HK-2 (cell line): Measurements from ENCODE around the gene ZNF814.
"Not testable (repeated sequence)": the region's sequence is repeated elsewhere in the genome, so short reads cannot be mapped to it uniquely, and the experiment has no call there.

ENCODE experiments used
- DNase-seq: peaks from one replicate; pipeline ENCODE4 v3.0.0-alpha.2; 2018; ENCODE audit not compliant: unreplicated experiment

Gene ZNF814

DNA sequence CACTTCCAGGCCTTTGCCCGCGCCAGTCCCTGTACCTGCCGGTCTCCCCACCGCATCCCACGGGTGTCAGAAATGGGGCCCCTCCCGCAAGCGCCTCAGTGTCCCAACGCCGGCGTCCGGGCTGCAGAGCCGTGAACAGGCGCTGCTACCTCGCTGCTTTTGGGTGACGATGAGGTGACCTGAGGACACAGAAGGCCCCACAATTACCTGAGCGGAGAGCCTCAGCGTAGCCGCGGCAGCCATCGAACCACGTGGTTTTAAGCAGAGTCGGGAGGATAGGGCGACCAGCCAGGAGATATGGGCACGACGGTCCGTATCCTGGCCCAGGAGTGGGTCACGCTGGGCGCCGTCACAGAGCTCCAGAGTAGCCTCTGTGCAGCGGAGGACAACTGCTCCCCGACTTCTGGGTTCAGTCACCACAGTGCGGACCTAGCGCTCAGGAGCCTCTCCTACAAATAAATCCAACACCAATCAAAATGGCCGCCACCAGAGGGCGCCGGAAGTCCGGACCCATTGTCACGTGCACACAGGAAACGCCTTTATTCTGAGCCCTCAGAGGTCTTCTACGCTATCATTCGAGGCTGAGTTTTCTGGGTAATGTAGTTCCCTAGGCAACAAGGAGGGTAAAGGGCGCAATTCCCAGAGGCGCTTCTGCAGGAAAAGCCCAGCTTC, at the start of gene ZNF814:
Gene ZNF814 (minus strand): TSS at position 478 of the 672 bp plus-strand sequence. CDS start 235 bp downstream, at position 243.
- DNase-seq, result peak; percentile 93

DNA sequence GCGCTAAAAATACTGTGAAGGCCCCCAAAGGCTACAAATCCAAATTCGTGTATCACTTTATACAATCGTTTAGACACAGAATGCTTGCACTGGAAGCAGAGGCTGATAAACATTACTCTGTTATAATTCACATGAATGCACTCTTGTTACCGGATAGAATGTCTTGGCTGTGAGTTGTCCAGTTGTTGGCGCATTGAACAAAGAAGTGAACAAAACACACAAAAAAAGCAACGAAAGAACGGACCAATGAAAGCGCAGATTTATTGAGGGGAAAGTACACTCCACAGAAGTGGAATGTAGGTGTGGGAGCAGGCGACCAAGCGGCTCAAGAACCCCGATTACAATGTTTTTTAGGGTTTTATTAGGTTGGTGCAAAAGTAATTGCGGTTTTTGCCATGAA, 46.9 kb upstream of the ZNF814 start:
- DNase-seq, result no peak

- peak; percentile 32 for DNase-seq
These were observed 46.2 kb upstream of the ZNF814 start, which contains the start of gene ZNF418 for GRCh38 chr19:57934820-57935665. ZNF418 (minus strand) TSS chr19:57935402; CDS start chr19:57933822, 1,580 bp downstream.

GRCh38 chr19:57927587-57927986, 38.8 kb upstream of the ZNF814 start:
- no peak for DNase-seq

DNA sequence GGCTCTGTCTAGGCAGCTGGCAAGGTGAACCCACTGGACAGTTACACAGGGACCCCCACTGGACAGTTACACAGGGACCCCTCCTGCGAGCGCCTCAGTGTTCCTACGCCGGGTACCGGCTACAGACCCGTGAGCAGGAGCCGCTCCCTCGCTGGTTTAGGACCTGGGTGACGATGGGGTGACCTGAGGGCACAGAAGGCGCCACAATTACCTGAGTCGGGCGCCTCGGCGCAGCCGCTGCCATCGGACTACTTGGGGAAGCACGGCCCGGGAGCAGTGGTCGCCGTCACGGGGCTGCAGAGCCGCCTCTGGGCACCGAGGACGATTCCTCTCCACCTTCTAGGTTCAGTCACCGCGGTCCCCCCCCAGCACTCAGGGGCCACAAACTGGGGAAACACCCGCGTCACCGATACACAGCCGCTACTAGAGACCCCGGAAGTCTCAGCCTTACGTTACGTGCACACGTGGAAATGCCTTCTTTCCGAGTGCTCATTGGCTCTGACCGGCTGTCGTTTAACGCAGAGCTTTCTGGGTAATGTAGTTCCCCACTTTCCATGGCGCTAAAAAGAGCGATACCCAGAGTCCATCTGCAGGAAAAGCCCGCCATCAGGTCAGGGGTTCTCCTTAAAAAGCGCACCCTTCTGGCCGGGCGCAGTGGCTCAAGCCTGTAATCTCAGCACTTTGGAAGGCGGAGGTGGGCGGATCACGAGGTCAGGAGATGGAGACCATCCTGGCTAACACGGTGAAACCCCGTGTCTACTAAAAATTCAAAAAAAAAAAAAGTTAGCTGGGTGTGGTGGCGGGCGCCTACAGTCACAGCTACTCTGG, 27.5 kb upstream of the ZNF814 start, which contains the start of gene ZNF417:
Gene ZNF417 (minus strand): TSS at position 425 of the 828 bp plus-strand sequence. CDS start 181 bp downstream, at position 244.
- peak; percentile 87 for DNase-seq

DNA sequence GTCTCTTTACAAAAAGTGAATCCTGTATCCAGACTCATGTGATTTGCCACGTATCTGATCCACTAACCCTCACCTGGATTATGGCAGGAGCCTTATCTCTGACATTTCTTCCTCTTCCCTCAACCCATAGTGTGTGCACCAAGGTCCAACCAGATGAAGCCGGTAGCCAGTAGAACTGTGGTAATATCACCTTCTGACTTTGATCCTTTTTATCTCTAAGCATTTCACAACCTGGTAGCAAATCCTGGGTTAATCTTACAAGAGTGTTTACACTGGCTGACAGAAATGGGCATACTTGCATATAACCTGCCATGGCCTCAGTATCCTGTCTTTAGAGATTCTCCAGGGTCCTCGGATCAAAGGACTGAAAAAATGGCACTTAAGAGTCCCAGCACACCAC, 25.7 kb upstream of the ZNF814 start:
- DNase-seq, result no peak

DNA sequence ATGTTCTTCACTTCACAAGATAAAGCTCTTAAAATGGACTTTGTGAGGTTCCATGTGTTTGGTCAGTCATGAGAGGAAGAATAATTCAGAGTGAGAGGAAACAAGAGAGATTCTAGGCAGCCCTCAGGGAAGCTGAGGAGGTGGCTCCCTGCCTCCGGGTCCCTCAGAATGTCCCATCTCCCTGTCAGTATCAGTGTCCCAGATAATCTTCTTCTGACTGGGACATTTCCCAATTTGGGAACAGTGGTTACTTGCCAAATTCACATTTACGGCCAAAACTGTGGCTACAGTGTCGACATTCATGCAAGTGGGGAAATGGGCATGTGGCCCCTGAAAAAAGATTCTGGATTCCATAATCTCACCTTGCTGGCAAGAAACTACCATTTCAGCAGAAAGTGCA, 18.6 kb upstream of the ZNF814 start:
- DNase-seq, result no peak

- DNase-seq, result no peak
These were observed 16.4 kb upstream of the ZNF814 start for GRCh38 chr19:57905258-57905657.

DNA sequence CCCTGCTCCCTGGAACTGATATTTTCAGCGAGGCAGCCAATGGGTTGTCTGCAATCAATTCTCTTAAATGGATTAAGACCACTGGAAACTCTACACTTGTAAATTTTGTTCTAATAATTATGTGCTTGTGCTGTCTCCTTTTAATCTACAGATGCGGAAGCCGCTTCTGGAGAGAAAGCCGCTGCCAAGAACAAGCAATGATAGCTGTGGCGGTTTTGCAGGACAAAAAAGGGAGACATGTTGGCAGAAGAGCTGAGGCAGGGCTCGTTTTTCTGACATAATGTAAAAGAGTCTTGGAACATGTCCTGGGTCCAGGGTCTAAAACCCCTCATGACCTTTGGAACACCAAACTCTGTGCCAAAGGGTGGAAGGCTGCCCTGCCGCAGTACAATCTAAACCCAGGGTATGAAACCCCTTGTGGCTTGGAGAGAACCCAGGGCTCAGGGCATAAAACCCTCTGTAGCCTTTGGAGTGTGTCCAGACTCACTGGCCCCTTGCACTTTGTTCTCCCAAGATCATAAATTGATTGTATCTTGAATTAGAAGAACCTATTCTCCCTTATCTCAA, 14.9 kb upstream of the ZNF814 start:
- no peak for DNase-seq

- no peak for DNase-seq
These were observed 11.5 kb upstream of the ZNF814 start for GRCh38 chr19:57900311-57900710.

- not testable (repeated sequence) for DNase-seq
These were observed 1.9 kb upstream of the ZNF814 start for GRCh38 chr19:57890706-57891105.

- DNase-seq, result no peak
These were observed 704 bp downstream of the ZNF814 start for GRCh38 chr19:57888107-57888559.

- no peak for DNase-seq
These were observed 1.5 kb downstream of the ZNF814 start for GRCh38 chr19:57887195-57887941.

DNA sequence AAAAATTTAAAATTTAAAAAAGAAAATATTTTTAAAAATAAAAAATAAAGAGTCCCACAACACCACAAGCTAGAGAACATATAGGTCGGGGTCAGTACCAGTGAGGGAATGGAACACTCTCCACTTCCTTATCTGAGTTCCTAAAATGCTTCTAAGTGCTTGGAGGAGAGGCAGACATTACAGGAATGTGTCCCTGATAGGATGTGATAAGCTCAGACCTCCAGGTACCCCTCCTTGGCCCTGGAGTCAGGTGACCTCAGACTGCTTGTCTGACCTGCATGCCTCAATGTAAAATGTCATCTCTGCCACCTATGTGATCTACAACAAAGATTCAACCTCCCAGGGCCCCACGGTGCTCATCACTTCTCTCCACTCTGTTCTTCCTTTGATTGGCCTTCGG, 2.8 kb downstream of the ZNF814 start:
- DNase-seq, result no peak

DNA sequence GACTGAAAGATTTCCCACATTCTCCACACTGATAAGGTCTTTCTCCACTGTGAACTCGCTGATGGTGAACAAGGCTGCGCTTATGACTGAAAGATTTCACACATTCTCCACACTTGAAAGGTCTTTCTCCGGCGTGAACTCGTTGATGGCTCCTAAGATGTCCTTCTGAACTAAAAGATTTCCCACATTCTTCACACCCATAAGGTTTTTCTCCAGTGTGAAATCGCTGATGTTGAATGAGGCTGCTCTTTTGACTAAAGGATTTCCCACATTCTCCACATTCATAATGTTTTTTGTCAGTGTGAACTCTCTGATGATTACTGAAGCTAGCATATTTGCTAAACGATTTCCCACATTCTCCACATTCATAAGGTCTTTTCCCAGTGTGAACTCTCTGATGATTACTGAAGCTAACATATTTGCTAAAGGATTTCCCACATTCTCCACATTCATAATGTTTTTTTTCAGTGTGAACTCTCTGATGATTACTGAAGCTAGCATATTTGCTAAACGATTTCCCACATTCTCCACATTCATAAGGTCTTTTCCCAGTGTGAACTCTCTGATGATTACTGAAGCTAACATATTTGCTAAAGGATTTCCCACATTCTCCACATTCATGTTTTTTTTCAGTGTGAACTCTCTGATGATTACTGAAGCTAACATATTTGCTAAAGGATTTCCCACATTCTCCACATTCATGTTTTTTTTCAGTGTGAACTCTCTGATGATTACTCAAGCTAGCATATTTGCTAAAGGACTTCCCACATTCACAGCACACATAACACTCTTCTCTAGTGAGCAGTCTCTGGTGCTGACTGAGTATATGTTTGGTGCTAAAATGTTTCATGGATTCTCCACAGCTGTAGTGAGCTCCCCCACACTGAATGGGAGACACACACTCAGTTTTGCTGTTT, 14.7 kb downstream of the ZNF814 start:
- DNase-seq, result not testable (repeated sequence)

DNA sequence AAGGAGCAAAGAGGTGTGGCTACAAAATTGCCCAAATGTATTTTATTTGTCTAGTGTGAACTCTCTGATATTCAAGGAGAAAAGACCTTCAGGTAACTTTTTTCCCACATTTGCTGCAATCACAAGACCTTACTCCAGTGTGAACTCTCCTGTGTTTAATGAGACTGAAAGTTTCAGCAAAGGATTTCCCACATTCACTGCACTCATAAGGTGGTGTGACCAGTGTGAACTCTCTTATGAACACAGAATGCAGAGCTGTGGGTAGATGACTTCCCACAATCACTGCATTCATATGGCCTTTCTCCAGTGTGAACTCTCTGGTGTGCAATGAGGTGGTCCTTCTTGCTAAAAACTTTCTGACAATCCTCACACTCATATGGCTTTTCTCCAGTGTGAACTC, 16.4 kb downstream of the ZNF814 start:
- DNase-seq, result no peak

DNA sequence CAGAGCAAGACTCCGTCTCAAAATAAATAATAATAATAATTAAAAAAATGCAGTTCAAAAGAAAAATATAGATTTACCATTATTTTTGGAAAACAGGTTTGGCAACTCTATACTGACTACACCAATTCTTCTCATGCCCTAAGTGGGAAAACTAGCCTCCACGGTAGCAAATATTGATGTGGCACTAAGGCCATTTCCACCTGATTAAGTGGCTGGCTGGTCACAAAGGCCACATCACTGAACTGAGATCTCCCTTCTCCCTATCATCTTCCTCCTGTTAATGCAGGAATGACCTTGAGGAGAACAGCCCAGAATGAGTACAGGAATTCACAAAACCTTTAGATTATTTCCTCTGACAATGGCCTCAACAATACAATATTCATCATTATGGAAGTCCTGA, 18.6 kb downstream of the ZNF814 start:
- no peak for DNase-seq

DNA sequence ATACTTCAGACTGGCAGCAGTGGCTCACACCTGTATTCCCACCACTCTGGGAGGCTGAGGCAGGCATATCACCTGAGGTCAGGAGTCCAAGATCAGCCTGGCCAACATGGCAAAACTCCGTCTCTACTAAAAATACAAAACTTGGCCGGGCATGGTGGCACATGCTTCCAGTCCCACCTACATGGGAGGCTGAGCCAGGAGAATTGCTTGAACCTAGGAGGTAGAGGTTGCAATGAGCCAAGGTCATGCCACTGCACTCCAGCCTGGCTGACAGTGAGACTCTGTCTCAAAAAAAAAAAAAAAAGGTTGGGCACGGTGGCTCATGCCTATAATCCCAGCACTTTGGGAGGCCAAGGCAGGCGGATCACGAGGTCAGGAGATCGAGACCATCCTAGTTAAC, 19.2 kb downstream of the ZNF814 start:
- not testable (repeated sequence) for DNase-seq

- DNase-seq, result no peak
These were observed 20.9 kb downstream of the ZNF814 start for GRCh38 chr19:57867868-57868492.
